Measurements from ENCODE around the gene FBXW5.

DNA sequence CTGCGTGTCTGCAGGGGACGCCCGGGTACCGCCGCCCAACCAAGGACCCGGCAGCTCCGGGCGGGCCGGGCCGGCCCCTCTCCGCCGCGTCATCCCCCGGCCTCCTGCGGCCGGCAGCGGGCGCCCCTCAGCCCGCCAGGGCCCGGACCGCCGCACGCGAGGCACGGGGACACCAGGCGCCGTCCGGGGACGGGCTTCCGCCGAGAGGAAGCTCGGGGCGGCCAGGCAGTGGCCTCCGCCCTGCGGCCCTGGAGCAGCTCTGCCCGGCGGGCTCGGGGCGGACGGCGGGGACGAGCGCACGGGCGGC lies 373 bp downstream of the FBXW5 start:
- no peak for TF ChIP-seq POLR2AphosphoS5 (IDR thresholded peaks at IDR 0.05; ENCODE audit: borderline replicate concordance, low read depth, low read length)
- TF ChIP-seq EZH2 (IDR thresholded peaks at IDR 0.05): no peak
- no peak for TF ChIP-seq FOXP2 (optimal IDR thresholded peaks at IDR 0.05; ENCODE audit: control extremely low read depth, extremely low read length, insufficient read depth)

All from SK-N-MC (cell line).